Kasumi-1 (cell line): ENCODE measurements around the gene ZDHHC18.
"Not testable (repeated sequence)": the region's sequence is repeated elsewhere in the genome, so short reads cannot be mapped to it uniquely, and the experiment has no call there.

Source experiments
- DNase-seq, 2 experiments: peaks; one replicate each; lab custom pipeline; 2025; lab: John Stamatoyannopoulos, UW

The ZDHHC18 gene

GRCh38 chr1:26858891-26859640 lies 32.6 kb downstream of the ZDHHC18 start:
- no peak for DNase-seq

- DNase-seq: peak; percentile 13 to 49
Measured at GRCh38 chr1:26861286-26861701, 34.8 kb downstream of the ZDHHC18 start.

- no peak for DNase-seq
Measured at GRCh38 chr1:26861889-26862378, 35.4 kb downstream of the ZDHHC18 start.

- no peak for DNase-seq
Measured at GRCh38 chr1:26862781-26863684, 36.5 kb downstream of the ZDHHC18 start, which contains the start of gene SFN. Gene SFN, plus strand, starts transcription at chr1:26863149. Its CDS starts 64 bp downstream, at chr1:26863213.

GRCh38 chr1:26863685-26864077 lies 37.2 kb downstream of the ZDHHC18 start:
- DNase-seq: no peak

- peak; percentile 96 to 97 for DNase-seq
Measured at GRCh38 chr1:26864610-26865480, 38.4 kb downstream of the ZDHHC18 start.

GRCh38 chr1:26873097-26873496 lies 46.6 kb downstream of the ZDHHC18 start:
- DNase-seq: not testable (repeated sequence)

GRCh38 chr1:26874896-26875295 lies 48.4 kb downstream of the ZDHHC18 start:
- DNase-seq: no peak

- DNase-seq: no peak
Measured at GRCh38 chr1:26877326-26877725, 50.8 kb downstream of the ZDHHC18 start.

GRCh38 chr1:26879793-26880192 lies 53.3 kb downstream of the ZDHHC18 start:
- DNase-seq: no peak

GRCh38 chr1:26881611-26882010 lies 55.1 kb downstream of the ZDHHC18 start:
- not testable (repeated sequence) for DNase-seq

GRCh38 chr1:26882696-26883463 lies 56.4 kb downstream of the ZDHHC18 start:
- no peak for DNase-seq

GRCh38 chr1:26887125-26887524 lies 60.6 kb downstream of the ZDHHC18 start:
- peak; percentile 59 to 73 for DNase-seq

- no peak for DNase-seq
Measured at GRCh38 chr1:26888231-26888630, 61.7 kb downstream of the ZDHHC18 start.

GRCh38 chr1:26889551-26890466 lies 63.3 kb downstream of the ZDHHC18 start, which contains the start of gene GPN2:
Gene GPN2, minus strand, starts transcription at chr1:26890283. Its CDS starts 187 bp downstream, at chr1:26890096.
- DNase-seq: peak; percentile 83 to 84

GRCh38 chr1:26890467-26890796 lies 63.9 kb downstream of the ZDHHC18 start:
- peak in 1 of 2 experiments; percentile 49 for DNase-seq

GRCh38 chr1:26894263-26894662 lies 67.8 kb downstream of the ZDHHC18 start:
- DNase-seq: no peak

GRCh38 chr1:26897351-26897750 lies 70.9 kb downstream of the ZDHHC18 start:
- no peak for DNase-seq

- DNase-seq: peak; percentile 79 to 90
Measured at GRCh38 chr1:26900001-26900814, 73.7 kb downstream of the ZDHHC18 start, which contains the start of gene GPATCH3. Gene GPATCH3, minus strand, starts transcription at chr1:26900467. Its CDS starts 25 bp downstream, at chr1:26900442.
